Fibroblast of lung (primary cell): ENCODE data around the gene VPS54. TPM values are rescaled to one million over a fixed set of nuclear protein-coding genes. Genes with fewer than 3 reads are reported as not detected.

Source experiments
- DNase-seq, 2 donors: peaks; one replicate each; pipeline versions ENCODE4 v3.0.0 to v3.0.0-alpha.2; 2010; ENCODE audit warnings: low read depth in 2 of 2
- H2AFZ ChIP-seq: 2 replicates; pipeline ENCODE4 v1.5.1; 2012; ENCODE audit warnings: low read length, control low read depth, inconsistent platforms
- H3K27ac ChIP-seq: 2 replicates; pipeline ENCODE4 v1.5.1; 2011; ENCODE audit warnings: low read length, control low read depth; ENCODE audit not compliant: insufficient read depth
- H3K27me3 ChIP-seq: 2 replicates; pipeline ENCODE4 v1.5.1; 2011; ENCODE audit warnings: mild to moderate bottlenecking, low read length; ENCODE audit not compliant: control insufficient read depth, insufficient read depth
- H3K36me3 ChIP-seq: 2 replicates; pipeline ENCODE4 v1.5.1; 2011; ENCODE audit warnings: low read length; ENCODE audit not compliant: control insufficient read depth, insufficient read depth
- H3K4me1 ChIP-seq: 2 replicates; pipeline ENCODE4 v1.5.1; 2011; ENCODE audit warnings: low read length; ENCODE audit not compliant: control insufficient read depth, insufficient read depth; ENCODE audit errors: extremely low read depth
- H3K4me2 ChIP-seq: 2 replicates; pipeline ENCODE4 v1.5.1; 2011; ENCODE audit warnings: low read length, control low read depth; ENCODE audit not compliant: insufficient read depth; ENCODE audit errors: extremely low read depth
- H3K4me3 ChIP-seq, 4 experiments: fragments of 200-600 bp in 1 of 4; sonication (generic) in 1 of 4; replicated peaks in 1 of 4; 2 replicates each; pipeline ENCODE4 v1.5.1; 2011 to 2016; ENCODE audit warnings: low read length in 4 of 4, low read depth in 3 of 4, mild to moderate bottlenecking in 3 of 4, control low read depth in 2 of 4, inconsistent platforms in 1 of 4, mixed read lengths in 1 of 4; ENCODE audit not compliant: insufficient read depth in 1 of 4; ENCODE audit errors: control extremely low read depth in 1 of 4
- H3K79me2 ChIP-seq: 2 replicates; pipeline ENCODE4 v1.5.1; 2012; ENCODE audit warnings: mild to moderate bottlenecking, low read length, inconsistent platforms; ENCODE audit not compliant: control insufficient read depth, insufficient read depth
- H3K9ac ChIP-seq: 2 replicates; pipeline ENCODE4 v1.5.1; 2011; ENCODE audit warnings: mild to moderate bottlenecking, low read length, control low read depth; ENCODE audit not compliant: insufficient read depth
- H3K9me3 ChIP-seq: 2 replicates; pipeline ENCODE4 v1.5.1; 2012; ENCODE audit warnings: low read depth, low read length; ENCODE audit not compliant: control insufficient read depth, insufficient read depth
- H4K20me1 ChIP-seq: 2 replicates; pipeline ENCODE4 v1.5.1; 2011; ENCODE audit warnings: low read length; ENCODE audit not compliant: control insufficient read depth, insufficient read depth; ENCODE audit errors: extremely low read depth
- CTCF ChIP-seq, 2 donors: IDR thresholded peaks in 1 of 2; conservative IDR thresholded peaks in 1 of 2; 1 replicate in 1 of 2; 2 replicates in 1 of 2; pipeline ENCODE4 v1.5.1; 2011 to 2012; ENCODE audit warnings: low read length in 2 of 2, control low read depth in 1 of 2, inconsistent platforms in 1 of 2, low read depth in 1 of 2, mild to moderate bottlenecking in 1 of 2
- EZH2 ChIP-seq: IDR thresholded peaks from 2 replicates; pipeline ENCODE4 v1.5.1; 2012; ENCODE audit warnings: low read length, control low read depth, mild to moderate bottlenecking; ENCODE audit errors: missing control alignments
- polyA plus RNA-seq, 2 donors: library from polyadenylated mRNA; depleted of rRNA in 1 of 2; stranded (reverse) in 1 of 2; unstranded in 1 of 2; fragments of >200 nt; gene quantifications; 2 replicates each; pipeline ENCODE4 v1.2.1, GENCODE V29; 2011 to 2012; ENCODE audit warnings: missing spikeins in 1 of 2
- total RNA-seq: library from RNA; depleted of rRNA; stranded (reverse); fragments of >200 nt; gene quantifications from 2 replicates; pipeline ENCODE4 v1.2.1, GENCODE V29; 2014

Gene VPS54
- total and polyA plus RNA-seq, 2 donors (not counting 1 experiment from before 2014, with no cell fraction given), result 18.4 to 29.7 TPM

- H3K36me3 ChIP-seq, result peaks cover 2% of the 10 kb centered on the region
Observed at GRCh38 chr2:63894167-63894566, 125.1 kb downstream of the VPS54 start.

GRCh38 chr2:63893163-63893562 is 126.1 kb downstream of the VPS54 start:
- Histone ChIP-seq H3K79me2 (no peaks in the 10 kb centered on the region), H3K4me3 (no peak overlapping the region), H3K4me1 (no peaks in the 10 kb centered on the region), H3K36me3 (peaks cover 2% of the 10 kb centered on the region), H2AFZ (no peak overlapping the region), H3K4me2 (no peak overlapping the region), H3K9me3 (no peaks in the 10 kb centered on the region), H4K20me1 (no peaks in the 10 kb centered on the region), H3K27me3 (no peaks in the 10 kb centered on the region), H3K27ac (no peak overlapping the region), H3K9ac (no peak overlapping the region)
- TF ChIP-seq EZH2 (no peak), CTCF (conservative IDR thresholded peaks at IDR 0.05 in 1 of 2, IDR thresholded peaks at IDR 0.05 in 1 of 2; ENCODE audit: low read depth in 1 of 2, low read length in 2 of 2) (no peak)
- peak in 1 of 2 donors; percentile 19 for DNase-seq

More at GRCh38 chr2:63894167-63894566, 125.1 kb downstream of the VPS54 start:
- Histone ChIP-seq H3K9ac (no peak overlapping the region), H3K4me2 (no peak overlapping the region), H3K27me3 (no peaks in the 10 kb centered on the region), H3K9me3 (no peaks in the 10 kb centered on the region), H2AFZ (no peak overlapping the region), H3K27ac (no peak overlapping the region), H3K4me1 (no peaks in the 10 kb centered on the region), H3K79me2 (no peaks in the 10 kb centered on the region), H4K20me1 (no peaks in the 10 kb centered on the region), H3K4me3 (no peak overlapping the region)
- DNase-seq, result no peak
- TF ChIP-seq CTCF (conservative IDR thresholded peaks at IDR 0.05 in 1 of 2, IDR thresholded peaks at IDR 0.05 in 1 of 2; ENCODE audit: low read depth in 1 of 2, low read length in 2 of 2) (no peak), EZH2 (no peak)

- H3K27ac ChIP-seq, result no peak overlapping the region
- H3K4me2 ChIP-seq, result no peak overlapping the region
- H3K4me1 ChIP-seq, result no peaks in the 10 kb centered on the region
- no peak overlapping the region for H3K4me3 ChIP-seq
- TF ChIP-seq CTCF (conservative IDR thresholded peaks at IDR 0.05 in 1 of 2, IDR thresholded peaks at IDR 0.05 in 1 of 2; ENCODE audit: low read depth in 1 of 2, low read length in 2 of 2), result no peak
- no peak for TF ChIP-seq EZH2
- peaks cover 2% of the 10 kb centered on the region for H3K36me3 ChIP-seq
- H3K79me2 ChIP-seq, result no peaks in the 10 kb centered on the region
- no peaks in the 10 kb centered on the region for H4K20me1 ChIP-seq
- H3K27me3 ChIP-seq, result no peaks in the 10 kb centered on the region
- DNase-seq, result no peak
- no peak overlapping the region for H3K9ac ChIP-seq
- H3K9me3 ChIP-seq, result no peaks in the 10 kb centered on the region
- H2AFZ ChIP-seq, result no peak overlapping the region
Observed at GRCh38 chr2:63891488-63892030, 127.7 kb downstream of the VPS54 start.
